Cardiac fibroblast (primary cell): ENCODE data around the gene PLA2G5.
A peak's percentile ranks its signal among the peaks of the same experiment; 100 is the strongest.
"Not testable (repeated sequence)": the region's sequence is repeated elsewhere in the genome, so short reads cannot be mapped to it uniquely, and the experiment has no call there.

ENCODE experiments used
- DNase-seq, 2 donors: peaks; one replicate each; pipeline versions ENCODE4 v3.0.0 to v3.0.0-alpha.2; 2010; ENCODE audit warnings: low read depth in 2 of 2
- H3K4me3 ChIP-seq, 2 donors: replicated peaks in 1 of 2; 1 replicate in 1 of 2; 2 replicates in 1 of 2; pipeline ENCODE4 v1.5.1; 2011; ENCODE audit warnings: low read depth in 2 of 2, low read length in 2 of 2, mild to moderate bottlenecking in 2 of 2, moderate library complexity in 1 of 2
- CTCF ChIP-seq: IDR thresholded peaks from one replicate; pipeline ENCODE4 v1.5.1; 2011; ENCODE audit warnings: low read depth, mild to moderate bottlenecking, low read length, inconsistent platforms

Gene PLA2G5

GRCh38 chr1:20051218-20051829, 18.7 kb upstream of the PLA2G5 start:
- DNase-seq: no peak
- no peak overlapping the region for H3K4me3 ChIP-seq
- no peak for TF ChIP-seq CTCF

GRCh38 chr1:20052386-20052785, 17.6 kb upstream of the PLA2G5 start:
- no peak for TF ChIP-seq CTCF
- DNase-seq: peak in 1 of 2 donors; percentile 14
- no peak overlapping the region for H3K4me3 ChIP-seq

GRCh38 chr1:20057886-20058420, 12.0 kb upstream of the PLA2G5 start:
- H3K4me3 ChIP-seq: no peak overlapping the region
- DNase-seq: no peak

GRCh38 chr1:20058531-20058930, 11.5 kb upstream of the PLA2G5 start:
- H3K4me3 ChIP-seq: no peak overlapping the region
- no peak for TF ChIP-seq CTCF
- DNase-seq: peak; percentile 52 to 78

More at GRCh38 chr1:20057886-20058420, 12.0 kb upstream of the PLA2G5 start:
- TF ChIP-seq CTCF: no peak

GRCh38 chr1:20059847-20060246, 10.1 kb upstream of the PLA2G5 start:
- no peak for DNase-seq
- TF ChIP-seq CTCF: no peak
- no peak overlapping the region for H3K4me3 ChIP-seq

- not testable (repeated sequence) for H3K4me3 ChIP-seq, DNase-seq
These were observed 9.2 kb upstream of the PLA2G5 start for GRCh38 chr1:20060791-20061190.

GRCh38 chr1:20061866-20062265, 8.1 kb upstream of the PLA2G5 start:
- no peak overlapping the region for H3K4me3 ChIP-seq
- no peak for TF ChIP-seq CTCF
- DNase-seq: peak in 1 of 2 donors; percentile 27
